ENCODE data around the gene TDRD7. TPM values are rescaled to one million over a fixed set of nuclear protein-coding genes. Genes with fewer than 3 reads are reported as not detected.

TDRD7 gene
- total RNA-seq, 3 donors from 2014 or later (not counting 1 experiment from before 2014, with no cell fraction given): 9.8 to 16.4 (median 16.3) TPM

DNA sequence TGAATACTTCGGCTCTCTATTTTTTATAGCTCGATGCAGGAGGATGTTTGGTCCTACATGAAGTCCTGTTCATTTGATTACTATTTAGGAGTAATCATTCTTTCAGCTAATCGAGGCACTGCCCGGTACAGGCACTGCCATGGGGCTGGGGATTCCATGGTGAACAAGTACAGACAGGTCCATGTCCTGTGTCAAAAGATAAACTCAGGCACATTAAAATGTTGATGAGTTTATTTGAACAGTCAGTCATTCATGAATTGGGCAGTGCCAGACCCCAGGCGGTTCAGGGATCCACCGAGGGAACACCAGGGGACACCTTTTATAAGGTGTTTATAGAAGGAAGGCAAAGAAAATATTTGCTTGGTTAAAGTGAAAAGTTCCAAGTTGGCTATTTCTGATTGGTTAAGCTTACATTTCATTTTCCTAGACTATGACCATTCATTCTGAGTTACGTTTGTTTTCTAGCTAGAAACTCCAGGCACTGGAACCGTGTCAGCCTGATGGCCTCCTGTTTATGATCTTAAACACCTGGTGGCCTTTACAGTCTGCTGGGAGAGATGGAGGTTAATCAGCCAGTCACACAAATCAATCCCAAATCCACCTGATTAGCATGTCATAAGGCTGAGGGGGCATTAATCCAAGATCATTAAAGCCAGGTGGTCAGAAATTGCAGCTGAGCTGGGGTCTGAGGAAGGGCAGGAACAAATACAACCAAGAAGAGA is 47.0 kb upstream of the TDRD7 start:
- no peak for ATAC-seq
- DNase-seq: no peak
- Histone ChIP-seq H3K4me1 (ENCODE audit: control insufficient read depth, insufficient read depth, low read length) (peaks cover 9% of the 10 kb centered on the region), H3K9me3 (ENCODE audit: control insufficient read depth, insufficient read depth, low read length) (no peaks in the 10 kb centered on the region), H3K4me3 (ENCODE audit: low read length) (no peak overlapping the region), H3K27me3 (ENCODE audit: control insufficient read depth, insufficient read depth, low read length) (no peaks in the 10 kb centered on the region), H3K27ac (ENCODE audit: low read length) (no peak overlapping the region), H3K36me3 (ENCODE audit: control insufficient read depth, insufficient read depth, low read length) (no peaks in the 10 kb centered on the region)
- intact Hi-C loops (cut with micrococcal nuclease): no loop called here
- 89% methylated on average over 8 of the region's 8 CpGs for WGBS (ENCODE audit: insufficient coverage)
- Mint-ChIP-seq H3K4me3 (no peak overlapping the region), H3K4me1 (no peaks in the 10 kb centered on the region), H3K27ac (no peak overlapping the region), H3K9me3 (peaks cover 3 to 6% of the 10 kb centered on the region in 2 donors), H3K27me3 (ENCODE audit: low read depth in 2 of 2) (no peaks in the 10 kb centered on the region), H3K36me3 (peaks cover 11% of the 10 kb centered on the region)
- TF ChIP-seq, protein P1, sequence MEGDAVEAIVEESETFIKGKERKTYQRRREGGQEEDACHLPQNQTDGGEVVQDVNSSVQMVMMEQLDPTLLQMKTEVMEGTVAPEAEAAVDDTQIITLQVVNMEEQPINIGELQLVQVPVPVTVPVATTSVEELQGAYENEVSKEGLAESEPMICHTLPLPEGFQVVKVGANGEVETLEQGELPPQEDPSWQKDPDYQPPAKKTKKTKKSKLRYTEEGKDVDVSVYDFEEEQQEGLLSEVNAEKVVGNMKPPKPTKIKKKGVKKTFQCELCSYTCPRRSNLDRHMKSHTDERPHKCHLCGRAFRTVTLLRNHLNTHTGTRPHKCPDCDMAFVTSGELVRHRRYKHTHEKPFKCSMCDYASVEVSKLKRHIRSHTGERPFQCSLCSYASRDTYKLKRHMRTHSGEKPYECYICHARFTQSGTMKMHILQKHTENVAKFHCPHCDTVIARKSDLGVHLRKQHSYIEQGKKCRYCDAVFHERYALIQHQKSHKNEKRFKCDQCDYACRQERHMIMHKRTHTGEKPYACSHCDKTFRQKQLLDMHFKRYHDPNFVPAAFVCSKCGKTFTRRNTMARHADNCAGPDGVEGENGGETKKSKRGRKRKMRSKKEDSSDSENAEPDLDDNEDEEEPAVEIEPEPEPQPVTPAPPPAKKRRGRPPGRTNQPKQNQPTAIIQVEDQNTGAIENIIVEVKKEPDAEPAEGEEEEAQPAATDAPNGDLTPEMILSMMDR (IDR thresholded peaks at IDR 0.05): no peak

DNA sequence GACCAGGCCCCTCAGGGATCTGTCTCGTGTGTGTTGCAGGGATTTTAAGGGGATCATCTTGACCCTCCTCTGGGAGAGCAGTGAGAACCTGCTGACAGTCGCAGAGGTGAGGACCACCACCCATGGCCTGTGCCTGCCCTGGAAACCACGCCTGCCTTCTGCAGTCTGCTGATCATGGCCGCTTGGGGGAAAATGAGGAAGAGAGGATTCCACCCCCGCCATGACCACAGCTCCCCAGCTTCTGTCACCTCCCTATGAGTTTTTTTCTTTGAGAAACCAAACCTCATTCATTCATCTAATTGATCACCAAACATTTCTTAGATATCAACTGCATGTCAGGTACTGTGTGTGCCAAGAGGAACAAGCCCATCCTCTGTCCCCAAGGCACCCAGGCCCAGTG is 46.3 kb upstream of the TDRD7 start:
- intact Hi-C loops (cut with micrococcal nuclease): no loop called here
- Histone ChIP-seq H3K4me1 (ENCODE audit: control insufficient read depth, insufficient read depth, low read length) (peaks cover 9% of the 10 kb centered on the region), H3K27ac (ENCODE audit: low read length) (no peak overlapping the region), H3K4me3 (ENCODE audit: low read length) (no peak overlapping the region), H3K36me3 (ENCODE audit: control insufficient read depth, insufficient read depth, low read length) (no peaks in the 10 kb centered on the region), H3K27me3 (ENCODE audit: control insufficient read depth, insufficient read depth, low read length) (no peaks in the 10 kb centered on the region), H3K9me3 (ENCODE audit: control insufficient read depth, insufficient read depth, low read length) (no peaks in the 10 kb centered on the region)
- Mint-ChIP-seq H3K27ac (no peak overlapping the region), H3K27me3 (ENCODE audit: low read depth in 2 of 2) (no peaks in the 10 kb centered on the region), H3K9me3 (peaks cover 3 to 6% of the 10 kb centered on the region in 2 donors), H3K4me3 (no peak overlapping the region), H3K36me3 (peaks cover 11% of the 10 kb centered on the region), H3K4me1 (no peaks in the 10 kb centered on the region)
- TF ChIP-seq, protein P1 (IDR thresholded peaks at IDR 0.05): no peak
- WGBS (ENCODE audit: insufficient coverage): 83% methylated on average over 5 of the region's 5 CpGs
- ATAC-seq: no peak
- no peak for DNase-seq

DNA sequence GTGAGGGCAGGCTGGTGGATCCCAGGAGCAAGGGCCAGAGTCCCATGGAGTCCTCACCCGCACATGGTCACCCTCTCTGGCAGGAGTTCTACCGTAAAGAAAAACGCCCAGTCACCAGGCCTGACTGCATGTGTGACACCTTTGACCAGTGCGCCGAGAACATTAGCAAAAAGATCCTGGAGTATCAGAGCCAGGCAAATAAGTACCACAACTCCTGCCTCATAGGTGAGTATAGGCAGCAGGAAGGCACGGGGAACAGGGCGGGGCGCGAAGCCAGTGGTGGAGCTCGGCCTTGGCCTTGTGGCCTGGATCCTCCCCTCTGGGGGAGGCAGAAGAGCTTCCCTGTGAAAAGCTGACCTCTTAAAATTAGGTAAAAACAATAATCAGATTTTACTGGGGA is 45.4 kb upstream of the TDRD7 start:
- no peak overlapping the region for H3K4me3 Mint-ChIP-seq
- no peaks in the 10 kb centered on the region for H3K27me3 Mint-ChIP-seq (ENCODE audit: low read depth in 2 of 2)
- H3K27me3 ChIP-seq (ENCODE audit: control insufficient read depth, insufficient read depth, low read length): no peaks in the 10 kb centered on the region
- peaks cover 9% of the 10 kb centered on the region for H3K4me1 ChIP-seq (ENCODE audit: control insufficient read depth, insufficient read depth, low read length)
- TF ChIP-seq, protein P1 (IDR thresholded peaks at IDR 0.05): no peak
- H3K9me3 ChIP-seq (ENCODE audit: control insufficient read depth, insufficient read depth, low read length): no peaks in the 10 kb centered on the region
- H3K36me3 ChIP-seq (ENCODE audit: control insufficient read depth, insufficient read depth, low read length): no peaks in the 10 kb centered on the region
- no peaks in the 10 kb centered on the region for H3K4me1 Mint-ChIP-seq
- DNase-seq (no peak), ATAC-seq (no peak)
- H3K9me3 Mint-ChIP-seq: peaks cover 3 to 6% of the 10 kb centered on the region in 2 donors
- H3K36me3 Mint-ChIP-seq: peaks cover 14% of the 10 kb centered on the region
- no peak overlapping the region for H3K27ac Mint-ChIP-seq
- 98% methylated on average over 10 of the region's 10 CpGs for WGBS (ENCODE audit: insufficient coverage)
- intact Hi-C loops (cut with micrococcal nuclease): no loop called here
- H3K4me3 ChIP-seq (ENCODE audit: low read length): no peak overlapping the region
- no peak overlapping the region for H3K27ac ChIP-seq (ENCODE audit: low read length)

DNA sequence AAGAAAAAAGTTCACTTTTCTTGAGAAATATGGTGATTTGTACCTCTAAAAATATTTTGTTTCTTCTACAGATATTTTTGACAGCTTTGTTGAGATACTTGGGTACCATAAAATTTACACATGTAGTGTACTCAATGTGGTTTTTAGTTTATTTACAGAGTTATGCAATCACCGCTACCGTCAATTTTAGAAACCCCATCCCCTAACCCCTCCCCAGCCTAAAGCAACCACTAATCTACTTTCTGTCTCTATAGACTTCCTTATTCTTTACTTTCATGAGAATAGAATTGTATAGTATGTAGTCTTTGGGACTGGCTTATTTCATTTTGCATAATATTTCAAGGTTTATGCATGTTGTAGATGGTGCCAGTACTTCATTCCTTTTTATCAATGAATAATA is 45.0 kb upstream of the TDRD7 start:
- no peaks in the 10 kb centered on the region for H3K9me3 ChIP-seq (ENCODE audit: control insufficient read depth, insufficient read depth, low read length)
- H3K27me3 ChIP-seq (ENCODE audit: control insufficient read depth, insufficient read depth, low read length): no peaks in the 10 kb centered on the region
- intact Hi-C loops (cut with micrococcal nuclease): no loop called here
- TF ChIP-seq, protein P1 (IDR thresholded peaks at IDR 0.05): no peak
- no peaks in the 10 kb centered on the region for H3K27me3 Mint-ChIP-seq (ENCODE audit: low read depth in 2 of 2)
- no peak for ATAC-seq
- no peaks in the 10 kb centered on the region for H3K36me3 ChIP-seq (ENCODE audit: control insufficient read depth, insufficient read depth, low read length)
- no peak for DNase-seq
- H3K9me3 Mint-ChIP-seq: peaks cover 3 to 6% of the 10 kb centered on the region in 2 donors
- H3K4me3 ChIP-seq (ENCODE audit: low read length): no peak overlapping the region
- H3K27ac ChIP-seq (ENCODE audit: low read length): no peak overlapping the region
- no peaks in the 10 kb centered on the region for H3K4me1 Mint-ChIP-seq
- H3K36me3 Mint-ChIP-seq: peaks cover 18% of the 10 kb centered on the region
- no peak overlapping the region for H3K4me3 Mint-ChIP-seq
- H3K4me1 ChIP-seq (ENCODE audit: control insufficient read depth, insufficient read depth, low read length): peaks cover 9% of the 10 kb centered on the region
- H3K27ac Mint-ChIP-seq: no peak overlapping the region
- no CpG with 5 or more reads among the region's 2 CpGs for WGBS (ENCODE audit: insufficient coverage)
